Caco-2 (cell line): Measurements from ENCODE around the gene EME2. TPM values are rescaled to one million over a fixed set of nuclear protein-coding genes. Genes with fewer than 3 reads are reported as not detected.

Experiments
- BruUV-seq: library from RNA; stranded (reverse); fragments of 400-500 nt; replicated peaks from 2 replicates; lab custom pipeline; 2021; lab: Mats Ljungman, UMichigan
- CTCF ChIA-PET: fragments of 300-600 bp; sonication (Branson Sonifier 250); formaldehyde crosslinking; loops from one replicate; lab custom pipeline; 2022; ENCODE audit warnings: antibody characterized with exemption; lab: Charles Lee
- POLR2A ChIA-PET: fragments of 300-600 bp; sonication (Branson Sonifier 250); formaldehyde crosslinking; loops from one replicate; lab custom pipeline; 2022; ENCODE audit warnings: antibody characterized with exemption; lab: Charles Lee
- DNase-seq, 2 experiments: peaks; one replicate each; pipeline versions ENCODE4 v3.0.0 to v3.0.0-alpha.2; 2020 to 2022
- H3K27me3 ChIP-seq: replicated peaks from 2 replicates; pipeline ENCODE4 v1.6.0; 2011; ENCODE audit warnings: low read length; ENCODE audit not compliant: control insufficient read depth, insufficient read depth
- H3K36me3 ChIP-seq: 2 replicates; pipeline ENCODE4 v1.5.1; 2011; ENCODE audit warnings: low read length; ENCODE audit not compliant: control insufficient read depth, insufficient read depth
- H3K4me1 ChIP-seq: fragments of 250-450 bp; sonication (Bioruptor Pico); 2 replicates; pipeline ENCODE4 v1.5.1; 2020; ENCODE audit warnings: mild to moderate bottlenecking
- H3K4me3 ChIP-seq: 2 replicates; pipeline ENCODE4 v1.5.1; 2011; ENCODE audit warnings: low read depth, mild to moderate bottlenecking, control low read depth, low read length
- H3K9me3 ChIP-seq: fragments of 250-450 bp; sonication (Bioruptor Pico); 2 replicates; pipeline ENCODE4 v1.5.1; 2020; ENCODE audit warnings: mild to moderate bottlenecking, moderate library complexity
- H3K27ac Mint-ChIP-seq: one replicate; pipeline ENCODE4 v1.8.0; 2022; ENCODE audit warnings: mixed read lengths; ENCODE audit not compliant: unreplicated experiment
- H3K27me3 Mint-ChIP-seq: one replicate; pipeline ENCODE4 v1.8.0; 2022; ENCODE audit warnings: mixed read lengths; ENCODE audit not compliant: insufficient read depth, unreplicated experiment
- H3K36me3 Mint-ChIP-seq: one replicate; pipeline ENCODE4 v1.8.0; 2022; ENCODE audit warnings: mild to moderate bottlenecking, mixed read lengths; ENCODE audit not compliant: insufficient read depth, unreplicated experiment
- H3K4me1 Mint-ChIP-seq: one replicate; pipeline ENCODE4 v1.8.0; 2022; ENCODE audit warnings: low read depth, mixed read lengths; ENCODE audit not compliant: unreplicated experiment
- H3K4me3 Mint-ChIP-seq: one replicate; pipeline ENCODE4 v1.8.0; 2022; ENCODE audit warnings: mild to moderate bottlenecking, moderate library complexity, mixed read lengths; ENCODE audit not compliant: unreplicated experiment
- H3K9me3 Mint-ChIP-seq: one replicate; pipeline ENCODE4 v1.8.0; 2022; ENCODE audit warnings: mixed read lengths; ENCODE audit not compliant: unreplicated experiment
- CTCF ChIP-seq, 2 experiments: fragments of 200-600 bp in 1 of 2; IDR thresholded peaks; 1 replicate in 1 of 2; 2 replicates in 1 of 2; pipeline versions ENCODE4 v1.5.1 to v1.8.0; 2011 to 2022; ENCODE audit warnings: antibody characterized with exemption in 1 of 2, control low read depth in 1 of 2, inconsistent platforms in 1 of 2, low read depth in 1 of 2, low read length in 1 of 2, mild to moderate bottlenecking in 1 of 2, moderate library complexity in 1 of 2; ENCODE audit not compliant: insufficient read depth in 1 of 2, severe bottlenecking in 1 of 2, unreplicated experiment in 1 of 2
- intact Hi-C: fragments of 100-400 bp; cut with micrococcal nuclease; formaldehyde crosslinking; loops from one replicate; pipeline ENCODE4 v1.10.0; 2022; ENCODE audit not compliant: unreplicated experiment
- total RNA-seq: library from RNA; stranded (reverse); gene quantifications from 2 replicates; pipeline ENCODE4 v1.2.3, GENCODE V29; 2022

The EME2 gene
- total RNA-seq, 1 experiment from 2014 or later, result 24.1 TPM

DNA sequence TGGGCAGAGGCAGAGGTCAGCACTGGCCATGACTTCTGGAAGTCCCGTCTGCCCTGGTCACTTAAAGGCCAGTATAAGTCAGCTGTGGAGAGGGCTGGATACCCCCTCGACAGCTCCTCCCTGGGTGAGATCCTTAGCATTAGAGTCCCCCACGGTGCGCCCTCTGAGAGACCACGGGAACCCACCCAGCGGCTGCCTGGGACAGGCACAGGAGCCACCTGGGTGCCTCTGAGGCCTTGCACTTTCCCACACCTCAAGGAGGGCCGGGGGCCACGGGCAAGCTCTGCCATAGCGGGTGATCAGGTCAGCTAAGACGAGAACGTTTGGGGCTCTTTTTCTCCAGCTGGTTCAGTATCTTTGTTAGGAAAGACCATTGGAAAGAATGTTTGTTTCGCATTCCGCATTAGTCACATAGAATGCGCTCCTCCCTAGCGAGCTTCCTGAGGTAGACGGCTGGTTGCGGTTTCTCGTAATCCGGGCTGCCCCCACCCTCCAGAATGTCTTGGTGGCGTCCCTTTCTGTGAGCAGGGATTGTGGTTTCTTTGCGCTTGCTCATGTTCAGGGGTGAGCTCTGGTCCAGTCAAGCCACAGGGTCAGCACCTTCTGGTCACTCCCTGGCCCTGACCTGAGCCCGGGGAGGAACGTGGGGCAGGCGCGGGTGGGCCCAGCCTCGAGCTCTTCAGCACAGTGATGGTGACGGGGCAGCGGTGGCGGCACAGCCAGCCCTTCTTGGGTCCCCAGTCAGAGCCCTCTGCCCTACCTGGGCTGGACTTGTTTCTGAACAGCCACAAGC is 26.5 kb upstream of the EME2 start:
- H3K9me3 ChIP-seq, result no peaks in the 10 kb centered on the region
- no peaks in the 10 kb centered on the region for H3K36me3 ChIP-seq
- POLR2A ChIA-PET, result no interaction called here
- BruUV-seq, result no TSS peak
- CTCF ChIA-PET, result no interaction called here
- DNase-seq, result no peak
- Mint-ChIP-seq H3K36me3 (peaks cover 19% of the 10 kb centered on the region), H3K27ac (no peak overlapping the region), H3K4me1 (no peaks in the 10 kb centered on the region), H3K4me3 (no peak overlapping the region), H3K9me3 (no peaks in the 10 kb centered on the region), H3K27me3 (no peaks in the 10 kb centered on the region)
- H3K4me1 ChIP-seq, result no peaks in the 10 kb centered on the region
- no peaks in the 10 kb centered on the region for H3K27me3 ChIP-seq
- intact Hi-C loops, result no loop called here
- no peak for TF ChIP-seq CTCF (IDR thresholded peaks at IDR 0.05; ENCODE audit: insufficient read depth in 1 of 2, low read depth in 1 of 2, low read length in 1 of 2, severe bottlenecking in 1 of 2, unreplicated experiment in 1 of 2)
- H3K4me3 ChIP-seq, result no peak overlapping the region

- Histone ChIP-seq H3K36me3 (no peaks in the 10 kb centered on the region), H3K27me3 (no peaks in the 10 kb centered on the region), H3K4me3 (no peak overlapping the region), H3K9me3 (no peaks in the 10 kb centered on the region), H3K4me1 (no peaks in the 10 kb centered on the region)
- TF ChIP-seq CTCF (IDR thresholded peaks at IDR 0.05; ENCODE audit: insufficient read depth in 1 of 2, low read depth in 1 of 2, low read length in 1 of 2, severe bottlenecking in 1 of 2, unreplicated experiment in 1 of 2), result no peak
- POLR2A ChIA-PET, result no interaction called here
- BruUV-seq, result no TSS peak
- H3K9me3 Mint-ChIP-seq, result no peaks in the 10 kb centered on the region
- intact Hi-C loops, result no loop called here
- no peak overlapping the region for H3K27ac Mint-ChIP-seq
- peaks cover 19% of the 10 kb centered on the region for H3K36me3 Mint-ChIP-seq
- H3K4me3 Mint-ChIP-seq, result no peak overlapping the region
- CTCF ChIA-PET, result no interaction called here
- H3K4me1 Mint-ChIP-seq, result no peaks in the 10 kb centered on the region
- DNase-seq, result no peak
- H3K27me3 Mint-ChIP-seq, result no peaks in the 10 kb centered on the region
Measured at GRCh38 chr16:1746693-1747195, 25.9 kb upstream of the EME2 start.

DNA sequence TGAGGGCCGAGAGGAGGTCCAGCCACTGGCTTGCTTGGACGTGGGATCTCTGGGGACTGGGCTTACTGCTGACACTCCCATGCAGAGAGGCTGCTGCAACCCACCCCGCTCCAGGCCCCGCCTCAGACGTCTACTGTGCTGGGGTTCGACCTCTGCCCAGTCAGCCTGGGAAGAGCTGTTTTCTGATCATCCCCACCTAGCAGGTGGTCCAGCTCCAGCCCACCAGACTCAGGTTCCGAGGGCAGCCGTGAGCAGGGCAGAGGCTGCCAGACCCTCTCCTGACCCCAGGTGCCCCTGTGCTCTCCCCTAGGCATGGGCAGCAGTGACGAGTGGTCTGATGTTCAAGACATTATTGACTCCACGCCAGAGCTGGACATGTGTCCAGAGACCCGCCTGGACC is 24.7 kb upstream of the EME2 start:
- H3K4me3 Mint-ChIP-seq, result no peak overlapping the region
- POLR2A ChIA-PET, result no interaction called here
- no peaks in the 10 kb centered on the region for H3K9me3 Mint-ChIP-seq
- no peaks in the 10 kb centered on the region for H3K4me1 Mint-ChIP-seq
- Histone ChIP-seq H3K36me3 (no peaks in the 10 kb centered on the region), H3K4me3 (no peak overlapping the region), H3K27me3 (no peaks in the 10 kb centered on the region), H3K4me1 (no peaks in the 10 kb centered on the region), H3K9me3 (no peaks in the 10 kb centered on the region)
- no peak for TF ChIP-seq CTCF (IDR thresholded peaks at IDR 0.05; ENCODE audit: insufficient read depth in 1 of 2, low read depth in 1 of 2, low read length in 1 of 2, severe bottlenecking in 1 of 2, unreplicated experiment in 1 of 2)
- DNase-seq, result no peak
- H3K27ac Mint-ChIP-seq, result no peak overlapping the region
- no peaks in the 10 kb centered on the region for H3K27me3 Mint-ChIP-seq
- CTCF ChIA-PET, result no interaction called here
- peaks cover 14% of the 10 kb centered on the region for H3K36me3 Mint-ChIP-seq
- intact Hi-C loops, result no loop called here
- BruUV-seq, result no TSS peak
